Measurements from ENCODE around the gene IL17REL. TPM values are rescaled to one million over a fixed set of nuclear protein-coding genes. Genes with fewer than 3 reads are reported as not detected.

IL17REL gene
- total RNA-seq, 4 donors from 2014 or later = not detected

GRCh38 chr22:50058061-50058905 lies 45.7 kb upstream of the IL17REL start, which contains the start of gene TTLL8:
Gene TTLL8 (minus strand): TSS chr22:50058298.
- no peak for TF ChIP-seq CTCF (IDR thresholded peaks at IDR 0.05; ENCODE audit: low read depth)

- TF ChIP-seq CTCF (IDR thresholded peaks at IDR 0.05; ENCODE audit: low read depth) = no peak
Measured at GRCh38 chr22:50057278-50058060, 44.9 kb upstream of the IL17REL start.

- no peak for TF ChIP-seq CTCF (IDR thresholded peaks at IDR 0.05; ENCODE audit: low read depth)
Measured at GRCh38 chr22:50056214-50056972, 43.8 kb upstream of the IL17REL start.

- TF ChIP-seq CTCF (IDR thresholded peaks at IDR 0.05; ENCODE audit: low read depth) = no peak
Measured at GRCh38 chr22:50053861-50054260, 41.3 kb upstream of the IL17REL start.

GRCh38 chr22:50051930-50052329 lies 39.4 kb upstream of the IL17REL start:
- no peak for TF ChIP-seq CTCF (IDR thresholded peaks at IDR 0.05; ENCODE audit: low read depth)

GRCh38 chr22:50049299-50050195 lies 37.0 kb upstream of the IL17REL start:
- TF ChIP-seq CTCF (IDR thresholded peaks at IDR 0.05; ENCODE audit: low read depth) = no peak
